ENCODE results near the gene SORBS1.

The SORBS1 gene

DNA sequence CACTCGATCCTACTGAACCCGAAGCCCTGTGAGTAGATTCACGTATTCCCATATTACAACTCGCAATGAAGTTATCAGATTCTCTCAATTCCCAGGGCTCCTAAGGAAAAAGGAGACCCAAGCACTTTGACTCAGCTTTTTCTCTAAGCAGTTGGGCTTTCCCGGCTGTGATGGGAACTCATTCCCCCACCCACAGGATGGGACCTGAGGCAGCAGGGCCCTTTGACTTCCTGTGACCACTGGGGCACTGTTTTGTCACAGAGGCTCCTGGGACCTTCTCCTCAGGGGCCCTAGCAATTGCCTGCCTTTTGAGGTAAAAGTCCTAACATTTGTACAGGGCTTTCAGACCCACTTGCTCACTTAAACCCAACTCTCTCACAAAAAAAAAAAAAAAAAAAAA lies 147.6 kb downstream of the SORBS1 start:
- Histone ChIP-seq H3K4me2 (peak overlapping the region; percentile 89), H3K9ac (peak overlapping the region; percentile 93), H3K4me3 (peak overlapping the region; percentile 79), H3K27ac (peak overlapping the region; percentile 96), H3K9me3 (no peaks in the 10 kb centered on the region), H4K20me1 (peaks cover 27% of the 10 kb centered on the region; the same call in 1 of the 2 replicates), H3K27me3 (no peaks in the 10 kb centered on the region), H3K36me3 (peaks cover 20% of the 10 kb centered on the region), H3K4me1 (peaks cover 71% of the 10 kb centered on the region)
- no peak for TF ChIP-seq Cebpa-rat (IDR thresholded peaks at IDR 0.05)

- peak overlapping the region; percentile 89 for H3K4me2 ChIP-seq
- peaks cover 47% of the 10 kb centered on the region for H4K20me1 ChIP-seq
- no peaks in the 10 kb centered on the region for H3K27me3 ChIP-seq
These were observed 149.5 kb downstream of the SORBS1 start for GRCh38 chr10:95411635-95412034.

GRCh38 chr10:95408983-95409873 lies 151.9 kb downstream of the SORBS1 start:
- H3K9me3 ChIP-seq = no peaks in the 10 kb centered on the region
- peak overlapping the region; percentile 76 for H3K9ac ChIP-seq
- TF ChIP-seq Cebpa-rat (IDR thresholded peaks at IDR 0.05) = no peak
- H3K4me1 ChIP-seq = peaks cover 85% of the 10 kb centered on the region
- H3K27me3 ChIP-seq = no peaks in the 10 kb centered on the region
- peaks cover 71% of the 10 kb centered on the region for H4K20me1 ChIP-seq
- H3K36me3 ChIP-seq = peaks cover 64% of the 10 kb centered on the region
- peak overlapping the region; percentile 89 for H3K4me2 ChIP-seq
- H3K27ac ChIP-seq = peak overlapping the region; percentile 96
- peak overlapping the region; percentile 79 for H3K4me3 ChIP-seq

More at GRCh38 chr10:95411635-95412034, 149.5 kb downstream of the SORBS1 start:
- peaks cover 71% of the 10 kb centered on the region for H3K4me1 ChIP-seq
- peak overlapping the region; percentile 96 for H3K27ac ChIP-seq
- peak overlapping the region; percentile 93 for H3K9ac ChIP-seq
- TF ChIP-seq Cebpa-rat (IDR thresholded peaks at IDR 0.05) = no peak
- H3K36me3 ChIP-seq = peaks cover 40% of the 10 kb centered on the region
- H3K4me3 ChIP-seq = peak overlapping the region; percentile 79
- H3K9me3 ChIP-seq = no peaks in the 10 kb centered on the region

DNA sequence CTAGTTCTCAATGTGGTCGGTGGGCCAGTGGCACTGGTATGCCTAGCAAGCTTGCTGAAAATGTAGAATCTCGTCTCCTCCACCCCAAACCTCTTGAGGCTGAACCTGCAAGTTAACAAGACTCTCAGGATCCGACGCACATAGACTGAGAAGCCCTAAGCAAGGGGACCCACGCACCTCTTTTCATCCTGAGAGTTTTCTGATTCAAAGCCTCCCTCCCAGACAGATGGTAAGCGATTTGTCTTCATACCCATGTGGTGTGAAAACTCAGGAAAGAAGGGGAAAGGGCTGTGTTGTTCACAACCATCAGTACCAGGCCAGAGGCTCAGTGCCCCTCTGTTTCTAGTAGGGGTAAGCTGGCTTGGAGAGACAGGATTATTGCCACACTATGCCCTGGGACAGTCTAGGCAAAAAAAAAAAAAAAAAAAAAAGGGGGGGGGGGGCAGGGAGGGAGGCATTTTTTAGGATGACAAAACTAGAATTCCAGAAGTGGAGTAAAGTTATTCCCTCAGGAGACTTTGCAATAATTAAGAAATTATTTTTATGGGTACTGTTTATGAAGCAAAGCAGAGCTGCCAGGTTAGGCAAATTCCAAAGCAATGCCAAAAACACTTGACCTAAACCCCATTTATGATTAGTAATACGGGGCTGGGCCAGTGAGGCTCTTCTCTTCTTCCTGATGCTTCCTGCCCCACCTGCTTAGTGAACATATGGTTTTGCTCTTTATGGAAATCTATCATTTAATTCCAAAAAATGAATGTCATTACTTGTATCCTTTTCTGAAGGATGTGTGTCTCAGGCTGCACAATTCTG lies 152.8 kb downstream of the SORBS1 start:
- peaks cover 72% of the 10 kb centered on the region for H3K36me3 ChIP-seq
- no peaks in the 10 kb centered on the region for H3K9me3 ChIP-seq
- H3K27me3 ChIP-seq = no peaks in the 10 kb centered on the region
- peak overlapping the region; percentile 79 for H3K4me3 ChIP-seq
- peak overlapping the region; percentile 89 for H3K4me2 ChIP-seq
- peak overlapping the region; percentile 96 for H3K27ac ChIP-seq
- H3K4me1 ChIP-seq = peaks cover 84% of the 10 kb centered on the region
- peaks cover 79% of the 10 kb centered on the region for H4K20me1 ChIP-seq
- no peak for TF ChIP-seq Cebpa-rat (IDR thresholded peaks at IDR 0.05)
- H3K9ac ChIP-seq = peak overlapping the region; percentile 76; the same call in 1 of the 2 replicates

DNA sequence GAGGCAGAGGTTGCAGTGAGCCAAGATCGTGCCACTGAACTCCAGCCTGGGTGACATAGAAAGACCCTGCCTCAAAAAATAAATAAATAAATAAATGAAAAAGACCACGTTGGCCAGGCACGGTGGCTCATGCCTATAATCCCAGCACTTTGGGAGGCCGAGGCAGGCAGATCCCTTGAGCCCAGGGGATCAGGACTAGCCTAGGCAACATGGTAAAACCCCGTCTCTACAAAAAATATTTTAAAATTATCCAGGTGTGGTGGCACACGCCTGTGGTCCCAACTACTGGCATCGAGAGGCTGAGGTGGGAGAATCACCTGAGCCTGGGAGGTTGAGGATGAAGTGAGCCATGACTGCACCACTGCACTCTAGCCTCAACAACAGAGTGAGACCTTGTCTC lies 153.6 kb downstream of the SORBS1 start:
- peaks cover 81% of the 10 kb centered on the region for H3K4me1 ChIP-seq
- H3K9ac ChIP-seq = no peak overlapping the region
- H4K20me1 ChIP-seq = peaks cover 87% of the 10 kb centered on the region
- no peak overlapping the region for H3K4me3 ChIP-seq
- H3K27me3 ChIP-seq = no peaks in the 10 kb centered on the region
- peak overlapping the region; percentile 89 for H3K4me2 ChIP-seq
- 0 out of 2 replicates have a peak overlapping the region, but pooled peaks have one; percentile 4 for H3K27ac ChIP-seq
- no peak for TF ChIP-seq Cebpa-rat (IDR thresholded peaks at IDR 0.05)
- H3K9me3 ChIP-seq = no peaks in the 10 kb centered on the region
- H3K36me3 ChIP-seq = peaks cover 81% of the 10 kb centered on the region

DNA sequence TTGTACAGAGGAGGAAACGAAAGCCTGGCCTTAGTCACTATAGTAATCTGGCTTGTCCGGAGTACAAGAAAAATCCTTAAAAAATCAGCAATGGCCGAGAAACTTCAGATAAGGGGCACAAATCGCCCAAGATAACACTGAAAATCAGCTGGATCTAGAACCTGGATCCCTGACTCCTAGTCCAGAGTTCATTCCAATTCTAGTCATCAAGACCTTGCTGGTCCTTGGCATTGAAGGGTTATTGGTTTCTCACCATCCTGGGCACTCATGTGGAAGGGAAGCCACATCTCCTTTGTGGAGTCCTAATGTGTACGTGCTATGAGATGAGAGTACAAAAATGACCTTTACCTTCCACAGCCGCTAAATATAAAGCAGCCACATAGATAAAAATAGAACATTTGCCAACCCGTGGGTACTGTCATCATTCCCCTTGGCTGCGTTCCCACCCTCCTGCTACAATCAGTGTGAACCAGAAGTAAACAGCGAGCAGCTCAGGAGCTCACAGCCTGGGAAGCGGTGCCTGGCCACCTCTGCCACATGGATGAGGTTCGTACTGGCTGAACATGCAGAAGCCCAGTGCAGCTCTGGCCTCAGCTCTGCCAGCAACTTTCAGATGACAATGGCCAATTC lies 154.4 kb downstream of the SORBS1 start:
- H3K27ac ChIP-seq = peak overlapping the region; percentile 4; the same call in 1 of the 2 replicates
- peaks cover 83% of the 10 kb centered on the region for H3K4me1 ChIP-seq
- H3K4me3 ChIP-seq = no peak overlapping the region
- H3K4me2 ChIP-seq = peak overlapping the region; percentile 89
- no peaks in the 10 kb centered on the region for H3K9me3 ChIP-seq
- no peak for TF ChIP-seq Cebpa-rat (IDR thresholded peaks at IDR 0.05)
- H4K20me1 ChIP-seq = peaks cover 93% of the 10 kb centered on the region
- peaks cover 88% of the 10 kb centered on the region for H3K36me3 ChIP-seq
- H3K27me3 ChIP-seq = no peaks in the 10 kb centered on the region
- H3K9ac ChIP-seq = 0 out of 2 replicates have a peak overlapping the region, but pooled peaks have one; percentile 10

DNA sequence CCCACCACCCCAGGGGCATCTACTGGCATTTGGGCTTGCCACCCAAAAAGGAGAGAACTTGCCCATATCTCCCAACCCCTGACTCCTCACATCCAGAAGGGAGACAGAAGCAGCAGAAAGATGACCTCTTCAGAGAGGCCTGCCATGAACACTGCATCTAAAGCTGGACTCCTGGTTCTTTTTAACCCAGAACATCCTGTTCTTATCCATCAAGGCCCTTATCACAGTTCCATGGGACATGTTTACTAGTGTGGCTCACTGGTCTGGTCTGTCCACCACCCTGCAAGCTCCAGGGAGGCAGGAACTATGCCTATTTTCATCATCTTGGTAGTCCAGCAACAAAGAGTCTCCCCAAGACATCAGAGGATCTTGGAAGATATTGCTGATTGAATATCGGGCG lies 155.5 kb downstream of the SORBS1 start:
- no peak overlapping the region for H3K4me3 ChIP-seq
- no peak overlapping the region for H3K9ac ChIP-seq
- no peaks in the 10 kb centered on the region for H3K27me3 ChIP-seq
- peaks cover 83% of the 10 kb centered on the region for H3K4me1 ChIP-seq
- TF ChIP-seq Cebpa-rat (IDR thresholded peaks at IDR 0.05) = no peak
- H3K9me3 ChIP-seq = no peaks in the 10 kb centered on the region
- H4K20me1 ChIP-seq = peaks cover 97% of the 10 kb centered on the region
- H3K4me2 ChIP-seq = peak overlapping the region; percentile 37
- peaks cover 99% of the 10 kb centered on the region for H3K36me3 ChIP-seq
- peak overlapping the region; percentile 2; the same call in 1 of the 2 replicates for H3K27ac ChIP-seq

DNA sequence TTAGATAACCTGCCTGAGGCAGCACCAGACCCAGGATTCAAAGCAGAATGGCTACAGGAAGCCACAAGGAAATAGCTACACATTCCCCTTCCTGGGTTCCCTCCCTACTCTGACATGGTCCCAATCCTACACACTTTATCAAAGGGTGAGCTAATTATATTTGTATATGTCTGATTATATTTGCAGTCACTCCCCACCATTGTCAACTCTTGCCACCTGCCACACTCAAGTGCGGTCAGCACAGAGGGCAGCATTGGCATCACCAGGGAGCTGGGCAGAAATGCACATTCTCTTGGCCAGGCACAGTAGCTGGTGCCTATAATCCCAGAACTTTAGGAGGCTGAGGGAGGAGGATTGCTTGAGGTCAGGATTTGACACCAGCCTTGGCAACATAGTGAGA lies 156.3 kb downstream of the SORBS1 start:
- Histone ChIP-seq H3K27ac (no peak overlapping the region), H3K4me1 (peaks cover 83% of the 10 kb centered on the region), H4K20me1 (peaks cover 100% of the 10 kb centered on the region), H3K4me3 (no peak overlapping the region), H3K4me2 (peak overlapping the region; percentile 15; the same call in 1 of the 2 replicates), H3K9me3 (no peaks in the 10 kb centered on the region), H3K9ac (no peak overlapping the region), H3K27me3 (no peaks in the 10 kb centered on the region), H3K36me3 (peaks cover 100% of the 10 kb centered on the region)
- TF ChIP-seq Cebpa-rat (IDR thresholded peaks at IDR 0.05) = no peak

- no peak for TF ChIP-seq Cebpa-rat (IDR thresholded peaks at IDR 0.05)
- Histone ChIP-seq H3K9ac (no peak overlapping the region), H3K4me1 (peaks cover 83% of the 10 kb centered on the region), H3K27me3 (no peaks in the 10 kb centered on the region), H4K20me1 (peaks cover 100% of the 10 kb centered on the region), H3K4me2 (peak overlapping the region; percentile 15; the same call in 1 of the 2 replicates), H3K27ac (no peak overlapping the region), H3K36me3 (peaks cover 100% of the 10 kb centered on the region), H3K4me3 (no peak overlapping the region), H3K9me3 (no peaks in the 10 kb centered on the region)
These were observed 156.7 kb downstream of the SORBS1 start for GRCh38 chr10:95404462-95404858.
